NCI-H446 (cell line): Measurements from ENCODE around the gene KIF2C.
"Not testable (repeated sequence)": the region's sequence is repeated elsewhere in the genome, so short reads cannot be mapped to it uniquely, and the experiment has no call there.

Experiments
- DNase-seq, 2 experiments: peaks; one replicate each; lab custom pipeline; 2025; lab: John Stamatoyannopoulos, UW

The KIF2C gene

GRCh38 chr1:44775930-44776729, 36.5 kb downstream of the KIF2C start:
- DNase-seq = no peak

- no peak for DNase-seq
These were observed 37.1 kb downstream of the KIF2C start for GRCh38 chr1:44776730-44777068.

GRCh38 chr1:44777547-44777946, 37.9 kb downstream of the KIF2C start:
- no peak for DNase-seq

- DNase-seq = no peak
These were observed 38.5 kb downstream of the KIF2C start for GRCh38 chr1:44777969-44778635.

- DNase-seq = no peak
These were observed 39.3 kb downstream of the KIF2C start for GRCh38 chr1:44778705-44779576.

GRCh38 chr1:44780583-44781121, 41.0 kb downstream of the KIF2C start:
- no peak for DNase-seq

- DNase-seq = peak in 1 of 2 experiments; percentile 18
These were observed 44.1 kb downstream of the KIF2C start for GRCh38 chr1:44783697-44784093.

GRCh38 chr1:44784094-44785028, 44.7 kb downstream of the KIF2C start:
- DNase-seq = no peak

- DNase-seq = peak in 1 of 2 experiments; percentile 18
These were observed 45.4 kb downstream of the KIF2C start for GRCh38 chr1:44785029-44785380.

- DNase-seq = no peak
These were observed 46.0 kb downstream of the KIF2C start for GRCh38 chr1:44785501-44786137.

GRCh38 chr1:44786138-44786840, 46.7 kb downstream of the KIF2C start:
- no peak for DNase-seq

- no peak for DNase-seq
These were observed 47.3 kb downstream of the KIF2C start for GRCh38 chr1:44786841-44787426.

GRCh38 chr1:44787506-44787905, 47.9 kb downstream of the KIF2C start:
- no peak for DNase-seq

GRCh38 chr1:44788120-44788860, 48.7 kb downstream of the KIF2C start, which contains the start of gene BEST4:
BEST4 (minus strand) TSS chr1:44788170; CDS start chr1:44787705, 465 bp downstream.
- no peak for DNase-seq

GRCh38 chr1:44790968-44791801, 51.5 kb downstream of the KIF2C start:
- no peak for DNase-seq

- DNase-seq = no peak
These were observed 53.3 kb downstream of the KIF2C start for GRCh38 chr1:44792736-44793502.

GRCh38 chr1:44797886-44798285, 58.2 kb downstream of the KIF2C start:
- not testable (repeated sequence) for DNase-seq
